OCI-LY1 (cell line): ENCODE results near the gene WWOX.

ENCODE experiments used
- H2AFZ ChIP-seq: fragments of 200-600 bp; sonication (generic), shearing (Covaris generic); 2 replicates; pipeline ENCODE4 v1.6.0; 2014; ENCODE audit warnings: antibody characterized with exemption, mild to moderate bottlenecking, low read length
- H3F3A ChIP-seq: fragments of 200-600 bp; sonication (generic), shearing (Covaris generic); 2 replicates; pipeline ENCODE4 v1.6.0; 2014; ENCODE audit warnings: mild to moderate bottlenecking, antibody characterized with exemption, low read length, moderate library complexity; ENCODE audit not compliant: insufficient read depth
- H3K27ac ChIP-seq: fragments of 200-600 bp; sonication (generic); 2 replicates; pipeline ENCODE4 v1.5.1; 2014; ENCODE audit warnings: low read length, mixed run types, mild to moderate bottlenecking, low read depth; ENCODE audit not compliant: poor library complexity, severe bottlenecking
- H3K27me3 ChIP-seq: fragments of 200-600 bp; sonication (generic); 2 replicates; pipeline ENCODE4 v1.6.0; 2014; ENCODE audit warnings: antibody characterized with exemption, mild to moderate bottlenecking, low read length, moderate library complexity; ENCODE audit not compliant: insufficient read depth
- H3K36me3 ChIP-seq: fragments of 200-600 bp; sonication (generic); 2 replicates; pipeline ENCODE4 v1.6.1; 2014; ENCODE audit warnings: mild to moderate bottlenecking, antibody characterized with exemption, low read length, moderate library complexity, mixed read lengths; ENCODE audit not compliant: insufficient read depth
- H3K4me1 ChIP-seq: fragments of 200-600 bp; sonication (generic); 2 replicates; pipeline ENCODE4 v1.5.1; 2014; ENCODE audit warnings: mild to moderate bottlenecking, low read length, moderate library complexity; ENCODE audit not compliant: insufficient read depth, severe bottlenecking
- H3K4me2 ChIP-seq: fragments of 200-600 bp; sonication (generic), shearing (Covaris generic); 2 replicates; pipeline ENCODE4 v1.6.1; 2014; ENCODE audit warnings: low read length
- H3K4me3 ChIP-seq: fragments of 200-600 bp; sonication (generic); 2 replicates; pipeline ENCODE4 v1.5.1; 2014; ENCODE audit warnings: low read length, low read depth, mild to moderate bottlenecking, mixed read lengths; ENCODE audit not compliant: poor library complexity, severe bottlenecking
- H3K79me2 ChIP-seq: fragments of 200-600 bp; shearing (Covaris generic); 2 replicates; pipeline ENCODE4 v1.6.1; 2016; ENCODE audit warnings: mixed run types, low read length, mixed read lengths; ENCODE audit not compliant: insufficient read depth
- H3K9ac ChIP-seq: fragments of 200-600 bp; sonication (generic), shearing (Covaris generic); 2 replicates; pipeline ENCODE4 v1.6.1; 2014; ENCODE audit warnings: mild to moderate bottlenecking, low read length, mixed read lengths
- H3K9me2 ChIP-seq: fragments of 200-600 bp; sonication (generic), shearing (Covaris generic); 2 replicates; pipeline ENCODE4 v1.6.1; 2014; ENCODE audit warnings: low read depth, mild to moderate bottlenecking, low read length, mixed read lengths
- H3K9me3 ChIP-seq: fragments of 200-600 bp; shearing (Covaris generic); 2 replicates; pipeline ENCODE4 v1.6.1; 2014; ENCODE audit warnings: low read length, mixed read lengths
- H4K20me1 ChIP-seq: fragments of 200-600 bp; sonication (generic), shearing (Covaris generic); 2 replicates; pipeline ENCODE4 v1.6.0; 2016; ENCODE audit warnings: mild to moderate bottlenecking, low read length; ENCODE audit not compliant: insufficient read depth
- CTCF ChIP-seq: fragments of 200-600 bp; sonication (generic), shearing (Covaris generic); IDR thresholded peaks from 2 replicates; pipeline ENCODE4 v1.5.1; 2017; ENCODE audit warnings: mild to moderate bottlenecking, antibody characterized with exemption, low read length, moderate library complexity, mixed read lengths
- EZH2 ChIP-seq: fragments of 200-600 bp; sonication (generic), shearing (Covaris generic); IDR thresholded peaks from 2 replicates; pipeline ENCODE4 v1.8.0; 2017; ENCODE audit warnings: borderline replicate concordance, mixed run types, mild to moderate bottlenecking, antibody characterized with exemption, low read length, moderate library complexity, mixed read lengths

The WWOX gene

DNA sequence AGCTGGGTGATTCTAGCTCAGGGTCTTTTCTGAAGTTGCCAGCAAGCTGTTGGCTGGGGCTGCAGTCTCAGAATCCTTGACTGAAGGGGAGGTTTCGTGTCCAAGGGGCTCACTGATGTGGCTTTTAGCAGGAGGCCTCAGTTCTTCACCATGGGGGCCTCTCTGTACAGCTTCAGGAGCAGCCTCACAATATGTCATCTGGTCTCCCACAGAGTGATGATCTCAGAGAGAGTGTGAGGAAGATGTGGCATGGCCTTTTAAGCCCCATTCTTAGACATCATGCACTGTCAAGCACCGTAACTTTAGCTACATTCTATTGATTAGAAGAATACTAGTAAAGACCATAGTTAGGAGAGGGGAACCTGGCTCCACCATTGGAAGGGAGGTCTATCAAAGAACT lies 732.6 kb downstream of the WWOX start:
- Histone ChIP-seq H3K79me2 (no peaks in the 10 kb centered on the region), H3K9me3 (no peaks in the 10 kb centered on the region), H4K20me1 (no peaks in the 10 kb centered on the region)

DNA sequence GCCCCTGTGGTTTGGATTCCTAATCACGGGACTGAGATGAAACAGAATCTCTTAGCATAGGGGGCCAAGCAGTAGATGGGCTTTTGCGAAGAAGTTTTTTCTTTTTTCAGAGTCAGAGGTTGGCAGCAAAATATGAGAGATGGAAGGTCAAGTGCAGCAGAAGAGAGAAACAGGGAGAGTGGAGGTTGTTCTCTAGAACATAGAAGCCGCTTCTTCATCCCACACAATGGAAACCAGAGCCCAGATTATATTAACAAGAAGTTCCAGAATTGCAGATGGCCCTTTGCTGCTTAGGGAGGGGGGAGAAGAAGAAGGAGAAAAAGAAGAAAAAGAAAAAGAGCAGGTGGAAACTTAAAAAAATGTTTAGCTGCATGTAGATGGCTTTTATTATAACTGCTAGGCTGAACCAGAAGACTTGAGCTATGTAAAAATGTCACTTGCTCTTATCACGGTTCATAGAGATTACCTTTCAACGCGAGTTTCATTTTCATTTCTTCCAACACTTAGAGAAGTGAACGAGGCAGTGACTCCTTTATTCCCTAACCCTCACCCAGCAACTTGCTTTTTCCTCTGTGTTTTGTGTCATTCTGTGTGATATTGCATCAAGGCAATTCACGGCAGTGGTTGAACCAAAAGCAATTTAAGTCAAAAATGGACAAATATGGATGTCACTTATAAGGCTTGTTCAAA lies 737.5 kb downstream of the WWOX start:
- Histone ChIP-seq H3K27ac (no peak overlapping the region), H3K4me1 (no peaks in the 10 kb centered on the region), H3K9ac (no peak overlapping the region), H3K36me3 (no peaks in the 10 kb centered on the region), H3K4me2 (no peak overlapping the region), H3K4me3 (no peak overlapping the region), H3F3A (no peaks in the 10 kb centered on the region), H3K79me2 (no peaks in the 10 kb centered on the region), H3K9me3 (no peaks in the 10 kb centered on the region), H4K20me1 (no peaks in the 10 kb centered on the region), H3K27me3 (no peaks in the 10 kb centered on the region), H3K9me2 (no peaks in the 10 kb centered on the region), H2AFZ (no peak overlapping the region)
- TF ChIP-seq EZH2 (no peak), CTCF (no peak)

More for the DNA sequence above, 732.6 kb downstream of the WWOX start:
- Histone ChIP-seq H3K4me3 (no peak overlapping the region), H3K27ac (no peak overlapping the region), H3F3A (no peaks in the 10 kb centered on the region), H3K9ac (no peak overlapping the region), H3K27me3 (no peaks in the 10 kb centered on the region), H3K4me1 (no peaks in the 10 kb centered on the region), H3K36me3 (no peaks in the 10 kb centered on the region), H3K9me2 (no peaks in the 10 kb centered on the region), H3K4me2 (no peak overlapping the region), H2AFZ (no peak overlapping the region)
- TF ChIP-seq CTCF, result no peak
- TF ChIP-seq EZH2, result no peak

GRCh38 chr16:78837706-78838105 lies 738.3 kb downstream of the WWOX start:
- no peak overlapping the region for H2AFZ ChIP-seq

More at GRCh38 chr16:78837706-78838105, 738.3 kb downstream of the WWOX start:
- Histone ChIP-seq H4K20me1 (no peaks in the 10 kb centered on the region), H3K4me1 (no peaks in the 10 kb centered on the region), H3K27ac (no peak overlapping the region), H3K4me2 (no peak overlapping the region), H3K9ac (no peak overlapping the region), H3K9me2 (no peaks in the 10 kb centered on the region), H3K9me3 (no peaks in the 10 kb centered on the region), H3K4me3 (no peak overlapping the region), H3F3A (no peaks in the 10 kb centered on the region), H3K27me3 (no peaks in the 10 kb centered on the region), H3K79me2 (no peaks in the 10 kb centered on the region), H3K36me3 (no peaks in the 10 kb centered on the region)
- TF ChIP-seq EZH2 (no peak), CTCF (no peak)
